Immature natural killer cell (primary cell): ENCODE measurements around the gene EYA4. TPM values are rescaled to one million over a fixed set of nuclear protein-coding genes. Genes with fewer than 3 reads are reported as not detected.

Experiments
- DNase-seq, 3 donors: peaks; one replicate each; pipeline ENCODE4 v3.0.0; 2022; ENCODE audit warnings: mixed read lengths in 1 of 3
- H3K27ac Mint-ChIP-seq, 6 donors: one replicate each; pipeline ENCODE4 v1.8.0; 2020; ENCODE audit warnings: mixed read lengths in 6 of 6, mild to moderate bottlenecking in 5 of 6, inconsistent platforms in 4 of 6, moderate library complexity in 3 of 6
- H3K27me3 Mint-ChIP-seq, 3 donors: one replicate each; pipeline ENCODE4 v1.8.0; 2020 to 2021; ENCODE audit warnings: low read depth in 3 of 3, mild to moderate bottlenecking in 3 of 3, mixed read lengths in 3 of 3, moderate library complexity in 3 of 3, inconsistent platforms in 1 of 3
- H3K36me3 Mint-ChIP-seq, 3 donors: one replicate each; pipeline ENCODE4 v1.8.0; 2020; ENCODE audit warnings: mixed read lengths in 3 of 3, inconsistent platforms in 2 of 3, mild to moderate bottlenecking in 2 of 3
- H3K4me1 Mint-ChIP-seq, 2 donors: one replicate each; pipeline ENCODE4 v1.8.0; 2020; ENCODE audit warnings: inconsistent platforms in 2 of 2, mild to moderate bottlenecking in 2 of 2, mixed read lengths in 2 of 2, moderate library complexity in 1 of 2
- H3K4me3 Mint-ChIP-seq, 5 donors: one replicate each; pipeline ENCODE4 v1.8.0; 2020; ENCODE audit warnings: mild to moderate bottlenecking in 5 of 5, mixed read lengths in 5 of 5, inconsistent platforms in 3 of 5, moderate library complexity in 3 of 5
- H3K9me3 Mint-ChIP-seq, 6 donors: one replicate each; pipeline ENCODE4 v1.8.0; 2020; ENCODE audit warnings: mild to moderate bottlenecking in 6 of 6, mixed read lengths in 6 of 6, inconsistent platforms in 4 of 6, moderate library complexity in 3 of 6
- polyA plus RNA-seq, 3 donors: library from polyadenylated mRNA; unstranded; fragments of 300-500 nt; fragmentation: Illumina TruSeq; gene quantifications; one replicate each; pipeline ENCODE4 v1.2.3, GENCODE V29; 2021

EYA4 gene
- polyA plus RNA-seq, 3 donors from 2014 or later: not detected

- no peak for DNase-seq
- Mint-ChIP-seq H3K4me3 (no peak overlapping the region), H3K27me3 (no peaks in the 10 kb centered on the region), H3K4me1 (no peaks in the 10 kb centered on the region), H3K36me3 (no peaks in the 10 kb centered on the region), H3K9me3 (no peaks in the 10 kb centered on the region), H3K27ac (no peak overlapping the region)
Observed at GRCh38 chr6:133456944-133457343, 215.8 kb downstream of the EYA4 start.

GRCh38 chr6:133460101-133460500 lies 218.9 kb downstream of the EYA4 start:
- H3K36me3 Mint-ChIP-seq: no peaks in the 10 kb centered on the region
- no peaks in the 10 kb centered on the region for H3K27me3 Mint-ChIP-seq
- no peaks in the 10 kb centered on the region for H3K4me1 Mint-ChIP-seq
- H3K27ac Mint-ChIP-seq: no peak overlapping the region
- DNase-seq: no peak
- peaks cover 0 to 1% (median 0%) of the 10 kb centered on the region in 6 donors for H3K9me3 Mint-ChIP-seq
- H3K4me3 Mint-ChIP-seq: no peak overlapping the region

GRCh38 chr6:133463790-133464189 lies 222.6 kb downstream of the EYA4 start:
- DNase-seq: no peak
- Mint-ChIP-seq H3K27me3 (peaks cover 0 to 2% (median 0%) of the 10 kb centered on the region in 3 donors), H3K9me3 (peaks cover 0 to 6% (median 2%) of the 10 kb centered on the region in 6 donors), H3K4me3 (no peak overlapping the region), H3K36me3 (no peaks in the 10 kb centered on the region), H3K4me1 (no peaks in the 10 kb centered on the region), H3K27ac (no peak overlapping the region)

- peaks cover 0 to 6% (median 5%) of the 10 kb centered on the region in 6 donors for H3K9me3 Mint-ChIP-seq
- H3K27ac Mint-ChIP-seq: no peak overlapping the region
- H3K27me3 Mint-ChIP-seq: peaks cover 0 to 2% (median 0%) of the 10 kb centered on the region in 3 donors
- H3K4me1 Mint-ChIP-seq: no peaks in the 10 kb centered on the region
- H3K4me3 Mint-ChIP-seq: no peak overlapping the region
- no peak for DNase-seq
- H3K36me3 Mint-ChIP-seq: no peaks in the 10 kb centered on the region
Observed at GRCh38 chr6:133466680-133467079, 225.5 kb downstream of the EYA4 start.

- Mint-ChIP-seq H3K27me3 (peaks cover 0 to 2% (median 0%) of the 10 kb centered on the region in 3 donors), H3K9me3 (peaks cover 0 to 6% (median 5%) of the 10 kb centered on the region in 6 donors), H3K4me1 (no peaks in the 10 kb centered on the region), H3K27ac (no peak overlapping the region), H3K4me3 (no peak overlapping the region), H3K36me3 (no peaks in the 10 kb centered on the region)
- no peak for DNase-seq
Observed at GRCh38 chr6:133467231-133467981, 226.2 kb downstream of the EYA4 start.

GRCh38 chr6:133467982-133468380 lies 226.8 kb downstream of the EYA4 start:
- Mint-ChIP-seq H3K27me3 (peaks cover 0 to 2% (median 0%) of the 10 kb centered on the region in 3 donors), H3K27ac (no peak overlapping the region), H3K36me3 (no peaks in the 10 kb centered on the region), H3K9me3 (peaks cover 0 to 6% (median 5%) of the 10 kb centered on the region in 6 donors), H3K4me1 (no peaks in the 10 kb centered on the region), H3K4me3 (no peak overlapping the region)
- no peak for DNase-seq

GRCh38 chr6:133468591-133468990 lies 227.4 kb downstream of the EYA4 start:
- Mint-ChIP-seq H3K9me3 (peaks cover 0 to 6% (median 5%) of the 10 kb centered on the region in 6 donors), H3K4me1 (no peaks in the 10 kb centered on the region), H3K4me3 (no peak overlapping the region), H3K36me3 (no peaks in the 10 kb centered on the region), H3K27ac (no peak overlapping the region), H3K27me3 (peaks cover 0 to 2% (median 1%) of the 10 kb centered on the region in 3 donors)
- no peak for DNase-seq

- DNase-seq: no peak
- Mint-ChIP-seq H3K4me3 (no peak overlapping the region), H3K36me3 (no peaks in the 10 kb centered on the region), H3K9me3 (peaks cover 0 to 4% (median under 1%) of the 10 kb centered on the region in 6 donors), H3K27ac (no peak overlapping the region), H3K27me3 (peaks cover 0 to 3% (median 0%) of the 10 kb centered on the region in 3 donors), H3K4me1 (no peaks in the 10 kb centered on the region)
Observed at GRCh38 chr6:133474516-133474915, 233.4 kb downstream of the EYA4 start.

- H3K9me3 Mint-ChIP-seq: peaks cover 0 to 5% (median under 1%) of the 10 kb centered on the region in 6 donors
- no peaks in the 10 kb centered on the region for H3K4me1 Mint-ChIP-seq
- no peaks in the 10 kb centered on the region for H3K36me3 Mint-ChIP-seq
- H3K4me3 Mint-ChIP-seq: no peak overlapping the region
- H3K27ac Mint-ChIP-seq: no peak overlapping the region
- no peak for DNase-seq
- peaks cover 0 to 3% (median under 1%) of the 10 kb centered on the region in 3 donors for H3K27me3 Mint-ChIP-seq
Observed at GRCh38 chr6:133478673-133479072, 237.5 kb downstream of the EYA4 start.

GRCh38 chr6:133487174-133487573 lies 246.0 kb downstream of the EYA4 start:
- Mint-ChIP-seq H3K9me3 (peaks cover 3 to 19% (median 6%) of the 10 kb centered on the region in 6 donors), H3K27me3 (peaks cover 0 to 5% (median 2%) of the 10 kb centered on the region in 3 donors), H3K36me3 (no peaks in the 10 kb centered on the region), H3K27ac (no peak overlapping the region), H3K4me3 (no peak overlapping the region), H3K4me1 (no peaks in the 10 kb centered on the region)
- DNase-seq: no peak

GRCh38 chr6:133495205-133495903 lies 254.2 kb downstream of the EYA4 start:
- Mint-ChIP-seq H3K4me1 (no peaks in the 10 kb centered on the region), H3K9me3 (peaks cover 0 to 11% (median 4%) of the 10 kb centered on the region in 6 donors), H3K27ac (no peak overlapping the region), H3K36me3 (no peaks in the 10 kb centered on the region), H3K4me3 (no peak overlapping the region), H3K27me3 (peaks cover 0 to 3% (median 2%) of the 10 kb centered on the region in 3 donors)
- no peak for DNase-seq

- DNase-seq: no peak
- Mint-ChIP-seq H3K4me3 (no peak overlapping the region), H3K36me3 (no peaks in the 10 kb centered on the region), H3K27ac (no peak overlapping the region), H3K9me3 (peaks cover 0 to 10% (median 1%) of the 10 kb centered on the region in 6 donors), H3K4me1 (no peaks in the 10 kb centered on the region), H3K27me3 (peaks cover 0 to 9% (median 0%) of the 10 kb centered on the region in 3 donors)
Observed at GRCh38 chr6:133499662-133500061, 258.5 kb downstream of the EYA4 start.

- peaks cover 0 to 12% (median 2%) of the 10 kb centered on the region in 6 donors for H3K9me3 Mint-ChIP-seq
- no peaks in the 10 kb centered on the region for H3K36me3 Mint-ChIP-seq
- H3K27ac Mint-ChIP-seq: no peak overlapping the region
- peaks cover 0 to 9% (median 0%) of the 10 kb centered on the region in 3 donors for H3K27me3 Mint-ChIP-seq
- no peak overlapping the region for H3K4me3 Mint-ChIP-seq
- no peak for DNase-seq
- H3K4me1 Mint-ChIP-seq: no peaks in the 10 kb centered on the region
Observed at GRCh38 chr6:133501675-133502270, 260.6 kb downstream of the EYA4 start.
